ENCODE results near the gene TTLL3. TPM values are rescaled to one million over a fixed set of nuclear protein-coding genes. Genes with fewer than 3 reads are reported as not detected.

The TTLL3 gene
- total and polyA plus RNA-seq, 2 of the 13 experiments (the other 11 are each of a cell fraction or from before 2014, with no cell fraction given) = 9.5 to 51.2 TPM

DNA sequence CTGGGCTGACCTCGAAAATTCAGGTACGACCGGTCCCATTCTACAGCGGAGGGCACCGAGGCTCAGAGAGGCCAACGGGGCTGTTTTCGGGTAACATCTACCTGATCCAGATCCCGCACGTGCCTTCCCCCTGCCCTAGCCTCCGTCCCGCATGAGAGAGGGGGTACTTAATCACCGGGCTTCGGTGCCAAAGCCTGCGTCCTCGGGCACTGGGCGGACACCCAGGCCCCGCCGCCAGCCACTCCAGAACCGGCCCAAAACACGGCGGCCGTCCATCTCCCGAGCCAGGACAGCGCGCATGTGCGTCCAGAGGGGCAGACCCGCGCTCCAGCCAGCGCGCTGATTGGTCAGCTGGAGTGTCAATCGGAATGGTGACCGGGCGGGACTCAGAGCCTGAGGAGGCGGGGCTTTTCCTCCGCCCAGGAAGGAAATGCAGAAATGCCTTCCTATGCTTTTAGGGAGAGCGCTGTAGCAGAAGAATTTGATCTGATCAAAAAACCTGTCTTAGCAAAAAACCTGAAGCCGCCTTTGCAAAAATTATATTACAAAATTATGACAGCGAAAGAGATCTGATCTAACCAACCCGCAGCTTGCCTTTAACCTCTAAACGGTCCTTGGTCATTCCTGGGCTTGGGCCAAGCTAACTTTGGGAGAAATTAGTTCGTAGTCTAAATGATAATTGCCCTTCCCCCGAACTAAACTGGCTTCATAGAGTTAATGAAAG is 33.8 kb downstream of the TTLL3 start, which contains the start of gene RPUSD3 (continued):
- peak; percentile 74 for TF ChIP-seq DMAP1 (CRISPR knock-in tag; IDR thresholded peaks at IDR 0.05)
- no peak for TF ChIP-seq ZNF550 (CRISPR knock-in tag; IDR thresholded peaks at IDR 0.05; ENCODE audit: borderline replicate concordance)
- no peak for TF ChIP-seq MTA1 (CRISPR knock-in tag; IDR thresholded peaks at IDR 0.05; ENCODE audit: borderline replicate concordance)
- TF ChIP-seq, protein P1, sequence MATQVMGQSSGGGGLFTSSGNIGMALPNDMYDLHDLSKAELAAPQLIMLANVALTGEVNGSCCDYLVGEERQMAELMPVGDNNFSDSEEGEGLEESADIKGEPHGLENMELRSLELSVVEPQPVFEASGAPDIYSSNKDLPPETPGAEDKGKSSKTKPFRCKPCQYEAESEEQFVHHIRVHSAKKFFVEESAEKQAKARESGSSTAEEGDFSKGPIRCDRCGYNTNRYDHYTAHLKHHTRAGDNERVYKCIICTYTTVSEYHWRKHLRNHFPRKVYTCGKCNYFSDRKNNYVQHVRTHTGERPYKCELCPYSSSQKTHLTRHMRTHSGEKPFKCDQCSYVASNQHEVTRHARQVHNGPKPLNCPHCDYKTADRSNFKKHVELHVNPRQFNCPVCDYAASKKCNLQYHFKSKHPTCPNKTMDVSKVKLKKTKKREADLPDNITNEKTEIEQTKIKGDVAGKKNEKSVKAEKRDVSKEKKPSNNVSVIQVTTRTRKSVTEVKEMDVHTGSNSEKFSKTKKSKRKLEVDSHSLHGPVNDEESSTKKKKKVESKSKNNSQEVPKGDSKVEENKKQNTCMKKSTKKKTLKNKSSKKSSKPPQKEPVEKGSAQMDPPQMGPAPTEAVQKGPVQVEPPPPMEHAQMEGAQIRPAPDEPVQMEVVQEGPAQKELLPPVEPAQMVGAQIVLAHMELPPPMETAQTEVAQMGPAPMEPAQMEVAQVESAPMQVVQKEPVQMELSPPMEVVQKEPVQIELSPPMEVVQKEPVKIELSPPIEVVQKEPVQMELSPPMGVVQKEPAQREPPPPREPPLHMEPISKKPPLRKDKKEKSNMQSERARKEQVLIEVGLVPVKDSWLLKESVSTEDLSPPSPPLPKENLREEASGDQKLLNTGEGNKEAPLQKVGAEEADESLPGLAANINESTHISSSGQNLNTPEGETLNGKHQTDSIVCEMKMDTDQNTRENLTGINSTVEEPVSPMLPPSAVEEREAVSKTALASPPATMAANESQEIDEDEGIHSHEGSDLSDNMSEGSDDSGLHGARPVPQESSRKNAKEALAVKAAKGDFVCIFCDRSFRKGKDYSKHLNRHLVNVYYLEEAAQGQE (IDR thresholded peaks at IDR 0.05; ENCODE audit: borderline replicate concordance in 1 of 2, low read depth in 1 of 2, low read length in 2 of 2) = no peak
- TF ChIP-seq GATA4 (IDR thresholded peaks at IDR 0.05; ENCODE audit: borderline replicate concordance, low read depth) = peak; percentile 62
- 0 out of 2 replicates have a peak, but pooled peaks have one; percentile 32 for TF ChIP-seq ZSCAN31 (CRISPR knock-in tag; IDR thresholded peaks at IDR 0.05; ENCODE audit: low read depth)
- peak; percentile 34; the same call in 1 of the 2 replicates for TF ChIP-seq CREB1 (IDR thresholded peaks at IDR 0.05)
- peak; percentile 32; the same call in 1 of the 2 replicates for TF ChIP-seq CREB1 (CRISPR knock-in tag; IDR thresholded peaks at IDR 0.05)
- no peak for TF ChIP-seq PRMT3 (CRISPR knock-in tag; IDR thresholded peaks at IDR 0.05; ENCODE audit: borderline replicate concordance, low read depth)
- 0 out of 2 replicates have a peak, but pooled peaks have one; percentile 48 for TF ChIP-seq ZBTB3 (CRISPR knock-in tag; IDR thresholded peaks at IDR 0.05; ENCODE audit: borderline replicate concordance, low read depth)
- no peak for TF ChIP-seq SP1 (IDR thresholded peaks at IDR 0.05)
- peak; percentile 76 for TF ChIP-seq SP1 (CRISPR knock-in tag; IDR thresholded peaks at IDR 0.05)
- no peak for TF ChIP-seq PLRG1 (conservative IDR thresholded peaks at IDR 0.05)
- peak; percentile 62; the same call in 1 of the 2 replicates for TF ChIP-seq ZNF280B (CRISPR knock-in tag; IDR thresholded peaks at IDR 0.05; ENCODE audit: borderline replicate concordance)
- TF ChIP-seq TOE1 (CRISPR knock-in tag; IDR thresholded peaks at IDR 0.05) = no peak
- TF ChIP-seq CAMTA2 (CRISPR knock-in tag; IDR thresholded peaks at IDR 0.05; ENCODE audit: borderline replicate concordance) = no peak
- TF ChIP-seq, protein P2, sequence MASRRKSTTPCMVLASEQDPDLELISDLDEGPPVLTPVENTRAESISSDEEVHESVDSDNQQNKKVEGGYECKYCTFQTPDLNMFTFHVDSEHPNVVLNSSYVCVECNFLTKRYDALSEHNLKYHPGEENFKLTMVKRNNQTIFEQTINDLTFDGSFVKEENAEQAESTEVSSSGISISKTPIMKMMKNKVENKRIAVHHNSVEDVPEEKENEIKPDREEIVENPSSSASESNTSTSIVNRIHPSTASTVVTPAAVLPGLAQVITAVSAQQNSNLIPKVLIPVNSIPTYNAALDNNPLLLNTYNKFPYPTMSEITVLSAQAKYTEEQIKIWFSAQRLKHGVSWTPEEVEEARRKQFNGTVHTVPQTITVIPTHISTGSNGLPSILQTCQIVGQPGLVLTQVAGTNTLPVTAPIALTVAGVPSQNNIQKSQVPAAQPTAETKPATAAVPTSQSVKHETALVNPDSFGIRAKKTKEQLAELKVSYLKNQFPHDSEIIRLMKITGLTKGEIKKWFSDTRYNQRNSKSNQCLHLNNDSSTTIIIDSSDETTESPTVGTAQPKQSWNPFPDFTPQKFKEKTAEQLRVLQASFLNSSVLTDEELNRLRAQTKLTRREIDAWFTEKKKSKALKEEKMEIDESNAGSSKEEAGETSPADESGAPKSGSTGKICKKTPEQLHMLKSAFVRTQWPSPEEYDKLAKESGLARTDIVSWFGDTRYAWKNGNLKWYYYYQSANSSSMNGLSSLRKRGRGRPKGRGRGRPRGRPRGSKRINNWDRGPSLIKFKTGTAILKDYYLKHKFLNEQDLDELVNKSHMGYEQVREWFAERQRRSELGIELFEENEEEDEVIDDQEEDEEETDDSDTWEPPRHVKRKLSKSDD (CRISPR knock-in tag; IDR thresholded peaks at IDR 0.05; ENCODE audit: low read depth) = no peak
- TF ChIP-seq SNRNP70 (IDR thresholded peaks at IDR 0.05; ENCODE audit: low read depth, low read length) = no peak
- no peak for TF ChIP-seq ZNF792 (CRISPR knock-in tag; IDR thresholded peaks at IDR 0.05)
- TF ChIP-seq ZSCAN9 (CRISPR knock-in tag; IDR thresholded peaks at IDR 0.05; ENCODE audit: borderline replicate concordance) = no peak; the same call in 1 of the 2 replicates
- no peak; the same call in 1 of the 2 replicates for TF ChIP-seq REL (CRISPR knock-in tag; conservative IDR thresholded peaks at IDR 0.05)
- TF ChIP-seq SIX1 (CRISPR knock-in tag; IDR thresholded peaks at IDR 0.05; ENCODE audit: borderline replicate concordance) = no peak
- 0 out of 2 replicates have a peak, but pooled peaks have one; percentile 49 for TF ChIP-seq SNAPC2 (CRISPR knock-in tag; IDR thresholded peaks at IDR 0.05)

Data from HepG2 (cell line).